RPMI7951 (cell line): Measurements from ENCODE around the gene PEMT. TPM values are rescaled to one million over a fixed set of nuclear protein-coding genes. Genes with fewer than 3 reads are reported as not detected.
"Not testable (repeated sequence)": the region's sequence is repeated elsewhere in the genome, so short reads cannot be mapped to it uniquely, and the experiment has no call there.

Experiments used
- DNase-seq: peaks from one replicate; pipeline ENCODE4 v3.0.0-alpha.2; 2012; ENCODE audit warnings: low read depth
- total RNA-seq: library from RNA; depleted of rRNA; stranded (reverse); fragments of >200 nt; shearing (Covaris generic); gene quantifications from 2 replicates; pipeline ENCODE4 v1.2.3, GENCODE V29; 2014

Gene PEMT
- total RNA-seq, 1 experiment from 2014 or later: 30.9 TPM

- DNase-seq: no peak
Measured at GRCh38 chr17:17487998-17488397, 103.5 kb downstream of the PEMT start.

DNA sequence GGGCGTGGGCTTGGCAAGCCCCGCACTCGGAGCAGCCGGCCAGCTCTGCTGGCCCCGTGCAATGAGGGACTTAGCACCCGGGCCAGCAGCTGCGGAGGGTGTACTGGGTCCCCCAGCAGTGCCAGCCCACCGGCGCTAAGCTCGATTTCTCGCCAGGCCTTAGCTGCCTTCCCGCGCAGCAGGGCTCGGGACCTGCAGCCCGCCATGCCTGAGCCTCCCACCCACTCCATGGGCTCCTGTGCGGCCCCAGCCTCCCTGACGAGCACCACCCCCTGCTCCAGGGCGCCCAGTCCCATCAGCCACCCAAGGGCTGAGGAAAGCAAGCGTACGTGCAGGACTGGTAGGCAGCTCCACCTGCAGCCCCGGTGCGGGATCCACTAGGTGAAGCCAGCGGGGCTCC lies 105.1 kb downstream of the PEMT start:
- DNase-seq: not testable (repeated sequence)

DNA sequence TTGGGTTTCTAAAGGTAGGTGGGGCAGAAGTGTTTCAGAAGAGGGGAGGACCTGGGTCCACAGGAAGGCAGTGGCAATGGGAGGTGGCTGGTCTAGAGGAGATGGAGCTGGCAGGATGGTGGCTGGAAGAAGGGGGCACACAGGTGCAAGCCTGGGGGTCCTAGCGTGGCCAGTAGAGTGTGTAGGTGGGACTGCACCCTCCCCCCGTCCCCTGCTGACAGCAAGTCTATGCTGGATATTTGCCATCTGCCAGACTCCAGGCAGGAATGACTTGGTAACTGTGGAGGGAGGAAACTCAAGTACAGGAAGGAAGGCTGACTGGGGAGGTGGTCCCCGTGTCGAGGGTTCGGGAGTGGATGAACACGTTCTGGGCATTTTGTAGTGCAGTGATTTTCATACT lies 106.1 kb downstream of the PEMT start:
- DNase-seq: no peak

DNA sequence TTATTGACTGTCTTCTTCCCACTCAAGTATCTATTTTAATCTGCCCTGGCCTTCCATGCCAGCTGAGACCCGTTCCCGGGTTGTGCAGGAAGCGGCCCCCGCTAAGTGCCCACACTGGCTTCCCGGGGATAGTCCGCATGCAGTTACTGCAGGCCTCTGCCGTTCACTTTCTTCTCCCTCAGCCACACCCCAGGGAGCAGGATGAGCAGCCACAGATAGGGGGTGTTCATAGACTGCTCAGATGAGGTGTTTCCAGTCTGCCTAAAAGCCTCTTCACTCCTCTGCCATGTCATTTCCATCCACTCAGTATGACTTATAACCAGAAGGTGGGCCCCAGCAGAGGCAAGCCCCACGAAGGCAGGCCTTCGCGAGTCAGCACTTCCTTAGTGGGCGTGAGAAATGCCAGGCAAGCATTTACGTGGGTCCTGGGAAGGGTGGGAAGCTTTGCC lies 107.0 kb downstream of the PEMT start:
- no peak for DNase-seq

GRCh38 chr17:17481860-17482259 lies 109.6 kb downstream of the PEMT start:
- DNase-seq: no peak

DNA sequence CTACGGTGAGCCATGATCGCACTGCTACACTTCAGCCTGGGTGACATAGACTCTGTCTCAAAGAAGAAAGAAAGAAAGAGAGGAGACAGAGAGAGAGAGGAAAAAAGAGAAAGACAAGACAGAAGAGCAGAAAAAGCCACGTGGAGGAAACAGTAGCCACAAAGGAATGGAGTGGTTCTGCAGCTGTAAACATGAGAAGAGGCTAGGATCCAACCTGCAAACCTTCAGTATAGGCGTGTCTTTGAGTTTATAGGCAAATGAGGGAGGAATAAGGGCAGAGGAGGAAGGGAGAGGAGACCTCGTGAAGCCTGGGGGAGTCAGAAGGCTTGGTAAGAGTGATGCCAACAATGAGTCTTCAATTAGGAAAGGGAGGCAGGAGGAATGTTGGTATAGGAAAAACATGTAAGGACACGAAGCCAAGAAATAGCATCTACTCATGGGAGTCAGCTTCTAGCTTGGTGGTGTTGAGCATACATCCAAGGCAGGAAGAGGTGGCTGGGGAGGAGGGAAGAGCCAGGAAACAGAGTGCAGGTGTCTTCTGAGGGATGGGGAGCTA lies 110.8 kb downstream of the PEMT start:
- DNase-seq: no peak

- no peak for DNase-seq
Measured at GRCh38 chr17:17479209-17479608, 112.3 kb downstream of the PEMT start.

GRCh38 chr17:17476865-17477467 lies 114.5 kb downstream of the PEMT start, which contains the start of gene MED9:
Gene MED9 (plus strand): TSS chr17:17477000. CDS start chr17:17477042, 42 bp downstream.
- DNase-seq: peak; percentile 84

- peak; percentile 12 for DNase-seq
Measured at GRCh38 chr17:17474341-17474740, 117.2 kb downstream of the PEMT start.

- no peak for DNase-seq
Measured at GRCh38 chr17:17472333-17472920, 119.1 kb downstream of the PEMT start.

GRCh38 chr17:17469996-17470395 lies 121.5 kb downstream of the PEMT start:
- no peak for DNase-seq

DNA sequence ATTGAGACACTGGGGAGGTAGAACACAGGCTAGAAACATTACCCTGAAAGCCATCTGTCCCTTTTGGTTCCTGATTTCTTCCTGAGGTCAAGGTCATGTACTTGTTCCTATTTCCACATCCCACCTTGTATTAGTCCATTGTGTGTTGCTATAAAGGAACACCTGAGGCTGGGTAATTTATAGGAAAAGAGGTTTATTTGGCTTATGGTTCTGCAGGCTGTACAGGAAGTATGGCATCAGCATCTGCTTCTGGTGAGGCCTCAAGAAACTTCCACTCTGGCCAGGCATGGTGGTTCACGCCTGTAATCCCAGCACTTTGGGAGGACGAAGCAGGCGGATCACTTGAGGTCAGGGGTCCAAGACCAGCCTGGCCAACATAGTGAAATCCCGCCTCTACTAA lies 122.2 kb downstream of the PEMT start:
- no peak for DNase-seq

- no peak for DNase-seq
Measured at GRCh38 chr17:17468217-17469010, 123.1 kb downstream of the PEMT start.

- peak; percentile 50 for DNase-seq
Measured at GRCh38 chr17:17467720-17468119, 123.8 kb downstream of the PEMT start.

- no peak for DNase-seq
Measured at GRCh38 chr17:17467016-17467415, 124.5 kb downstream of the PEMT start.

DNA sequence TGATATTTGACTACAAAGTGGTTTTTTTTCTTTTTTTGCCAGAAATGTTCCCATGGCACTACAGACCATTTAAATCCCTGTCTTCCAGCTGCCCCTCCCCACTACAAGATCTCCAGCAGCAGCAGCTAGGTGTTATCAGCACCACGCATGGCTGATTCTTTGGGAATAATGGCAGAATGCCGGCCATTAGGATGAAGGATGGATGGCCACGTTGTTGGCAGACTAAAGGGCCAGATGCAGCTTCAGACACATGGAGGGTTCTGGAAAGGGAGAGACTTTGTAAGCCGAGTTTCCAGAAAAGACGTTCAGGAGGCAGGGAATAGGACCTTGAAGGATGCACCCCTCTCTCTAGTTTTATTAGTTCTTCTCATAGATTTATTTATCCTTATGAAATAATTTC lies 125.0 kb downstream of the PEMT start:
- no peak for DNase-seq

DNA sequence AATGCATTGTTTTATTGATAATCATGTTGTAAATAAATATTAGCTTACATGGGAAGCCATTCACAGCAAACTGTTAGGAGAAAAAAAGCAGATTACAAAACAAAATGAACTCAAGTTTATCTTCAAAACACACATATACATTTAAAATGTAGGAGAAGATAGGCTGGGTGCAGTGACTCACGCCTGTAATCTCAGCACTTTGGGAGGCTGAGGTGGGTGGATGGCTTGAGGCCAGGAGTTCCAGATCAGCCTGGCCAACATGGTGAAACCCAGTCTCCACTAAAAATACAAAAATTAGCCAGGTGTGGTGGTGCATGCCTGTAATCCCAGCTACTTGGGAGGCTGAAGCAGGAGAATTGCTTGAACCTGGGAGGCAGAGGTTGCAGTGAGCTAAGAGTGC lies 125.6 kb downstream of the PEMT start:
- not testable (repeated sequence) for DNase-seq

GRCh38 chr17:17463821-17464220 lies 127.7 kb downstream of the PEMT start:
- no peak for DNase-seq

DNA sequence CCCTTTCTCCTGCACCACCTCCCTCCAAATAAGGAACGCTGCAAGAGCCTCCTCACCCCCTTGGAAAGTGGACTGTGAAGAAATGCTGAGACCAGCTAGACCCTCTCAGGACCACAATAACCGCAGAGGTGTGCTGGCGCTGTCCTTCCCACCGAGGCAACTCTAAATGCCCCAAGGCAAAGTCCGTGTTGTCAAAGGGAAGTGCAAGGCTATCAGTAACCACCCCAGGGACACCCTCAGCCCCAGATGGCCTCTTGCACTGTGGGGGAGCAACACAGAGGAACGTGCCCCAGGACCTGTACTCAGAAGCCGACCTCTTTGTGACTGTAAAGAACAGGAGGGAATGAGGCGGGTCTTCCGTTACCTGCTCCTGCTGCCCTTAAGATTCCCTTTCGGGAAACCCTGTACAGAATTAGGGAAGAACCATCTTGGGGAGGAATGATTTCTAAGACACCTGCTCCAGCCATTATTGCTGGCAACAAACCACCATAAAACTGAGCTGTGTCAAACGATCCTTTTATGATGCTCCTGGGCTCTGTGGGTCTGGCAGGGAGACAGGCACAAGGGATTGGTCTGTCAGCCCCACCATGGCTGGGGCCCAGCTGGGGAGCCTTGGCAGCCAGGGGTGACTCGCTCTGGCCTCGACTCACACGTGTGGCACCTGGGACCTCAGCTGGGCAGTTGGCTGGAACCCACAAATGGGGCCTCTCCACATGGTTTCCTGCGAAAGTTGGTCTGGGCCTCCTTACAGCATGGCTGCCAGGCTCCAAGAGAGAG lies 129.3 kb downstream of the PEMT start:
- DNase-seq: no peak

DNA sequence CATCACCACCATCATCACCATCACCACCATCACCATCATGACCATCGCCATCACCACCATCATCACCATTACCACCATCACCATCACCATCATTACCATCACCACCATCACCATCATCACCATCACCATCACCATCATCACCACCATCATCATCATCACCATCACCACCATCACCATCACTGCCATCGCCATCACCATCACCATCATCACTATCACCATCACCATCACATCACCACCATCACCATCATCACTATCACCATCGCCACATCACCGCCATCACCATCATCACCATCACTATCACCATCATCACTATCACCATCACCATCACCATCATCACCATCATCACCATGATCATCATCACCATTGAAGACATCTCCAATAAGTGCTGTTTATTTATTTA lies 131.5 kb downstream of the PEMT start:
- no peak for DNase-seq

GRCh38 chr17:17457680-17458079 lies 133.8 kb downstream of the PEMT start:
- DNase-seq: no peak

DNA sequence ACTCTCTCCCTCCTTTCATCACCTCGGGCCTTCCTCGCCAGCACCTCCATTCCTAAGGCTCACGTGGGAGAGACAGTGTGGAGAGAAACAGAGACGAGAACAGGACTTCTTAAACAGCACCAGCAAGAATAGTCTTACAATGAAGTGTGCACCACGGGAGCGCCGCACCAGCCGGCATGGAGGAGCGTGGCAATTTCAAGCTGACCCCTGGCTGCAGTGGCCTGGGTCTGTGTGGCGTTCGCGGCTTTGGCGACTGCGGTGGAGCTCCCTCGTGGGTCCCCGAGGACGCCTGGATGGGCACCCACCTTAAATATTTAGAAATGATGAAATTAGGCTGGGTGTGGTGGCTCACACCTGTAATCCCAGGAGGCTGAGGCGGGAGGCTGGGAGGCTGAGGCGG lies 135.3 kb downstream of the PEMT start:
- no peak for DNase-seq
